ENCODE results near the gene COL1A2.

The COL1A2 gene

GRCh38 chr7:94478648-94479214 lies 84.0 kb downstream of the COL1A2 start:
- DNase-seq: no peak
- CTCF ChIA-PET: no interaction called here
- H3K9me3 Mint-ChIP-seq: no peaks in the 10 kb centered on the region
- H3K27ac Mint-ChIP-seq: no peak overlapping the region
- H3K4me3 Mint-ChIP-seq: no peak overlapping the region
- no peaks in the 10 kb centered on the region for H3K4me1 Mint-ChIP-seq
- H3K27me3 Mint-ChIP-seq: peaks cover 7% of the 10 kb centered on the region
- H3K36me3 Mint-ChIP-seq: no peaks in the 10 kb centered on the region

All from activated naive CD4-positive, alpha-beta T cell treated with anti-CD3 and anti-CD28 coated beads, Interleukin-2, amount 10 ng/mL, durations not matched to agents 7 days and 5 days (primary cell).